Stimulated activated CD4-positive, alpha-beta T cell treated with anti-CD3 and anti-CD28 coated beads, TNF-alpha, amount 100 ng/mL, for 48 hours (primary cell): Measurements from ENCODE around the gene FBXL17.

Experiments
- DNase-seq, 3 donors: peaks; one replicate each; pipeline ENCODE4 v3.0.0-alpha.2; 2020; ENCODE audit warnings: low read depth in 3 of 3

Gene FBXL17

GRCh38 chr5:107951309-107951708 is 430.6 kb downstream of the FBXL17 start:
- DNase-seq = no peak

DNA sequence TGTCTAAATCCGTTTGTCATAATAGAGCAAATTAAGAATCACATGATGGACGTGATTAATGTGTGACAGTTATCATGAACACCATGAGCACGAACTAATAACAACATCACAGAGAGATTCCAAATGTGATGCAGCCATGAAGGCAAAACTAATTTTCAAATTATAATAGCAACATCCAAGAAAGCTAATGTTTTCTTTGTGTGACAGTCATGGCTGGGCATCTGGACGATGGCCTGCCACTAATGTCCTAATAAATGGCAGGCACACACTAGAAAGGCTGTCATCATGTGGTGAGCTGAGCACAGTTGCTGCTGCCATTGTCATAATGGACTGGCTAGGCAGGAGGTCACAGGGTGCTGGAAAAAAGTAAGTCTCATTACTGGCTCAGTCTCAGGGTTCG is 431.1 kb downstream of the FBXL17 start:
- DNase-seq = no peak

GRCh38 chr5:107949688-107950341 is 432.1 kb downstream of the FBXL17 start:
- no peak for DNase-seq

GRCh38 chr5:107948377-107948776 is 433.5 kb downstream of the FBXL17 start:
- DNase-seq = no peak

DNA sequence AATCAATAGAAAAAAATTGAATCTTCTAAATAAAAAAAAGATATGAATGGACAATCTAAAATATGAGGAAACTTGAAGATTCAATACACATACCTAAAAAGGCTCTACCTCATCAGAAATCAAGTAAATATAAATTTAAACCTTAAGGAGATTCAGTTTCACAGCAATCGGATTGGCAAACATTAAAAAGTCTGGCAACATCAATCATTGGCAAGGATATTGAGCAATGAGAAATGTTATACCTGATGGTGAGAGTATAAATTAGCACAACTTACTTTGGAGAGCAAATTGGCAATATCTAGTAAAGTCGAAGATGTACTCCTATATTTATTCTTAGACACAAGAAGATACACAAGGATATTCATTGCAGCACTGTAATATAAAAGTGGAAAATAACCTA is 436.8 kb downstream of the FBXL17 start:
- no peak for DNase-seq

- no peak for DNase-seq
These were observed 438.0 kb downstream of the FBXL17 start for GRCh38 chr5:107943923-107944322.

DNA sequence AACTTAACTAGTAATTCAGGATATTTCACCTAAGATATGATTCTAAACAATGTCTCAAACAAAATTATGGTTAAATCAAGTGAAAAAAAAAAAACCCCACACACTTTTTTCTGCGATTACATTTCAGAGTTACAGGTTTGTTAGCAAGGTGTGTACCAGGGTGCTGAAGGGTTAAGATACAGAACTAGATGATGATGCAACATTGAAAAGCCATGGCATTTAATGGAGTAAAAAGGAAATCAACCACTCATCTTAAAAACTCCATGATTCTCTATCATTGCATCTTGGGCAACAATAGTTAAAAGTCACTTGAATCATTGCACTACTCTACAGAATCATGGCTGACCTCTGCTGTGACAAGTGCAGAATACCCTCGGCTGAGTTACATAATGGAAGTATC is 440.9 kb downstream of the FBXL17 start:
- DNase-seq = no peak

DNA sequence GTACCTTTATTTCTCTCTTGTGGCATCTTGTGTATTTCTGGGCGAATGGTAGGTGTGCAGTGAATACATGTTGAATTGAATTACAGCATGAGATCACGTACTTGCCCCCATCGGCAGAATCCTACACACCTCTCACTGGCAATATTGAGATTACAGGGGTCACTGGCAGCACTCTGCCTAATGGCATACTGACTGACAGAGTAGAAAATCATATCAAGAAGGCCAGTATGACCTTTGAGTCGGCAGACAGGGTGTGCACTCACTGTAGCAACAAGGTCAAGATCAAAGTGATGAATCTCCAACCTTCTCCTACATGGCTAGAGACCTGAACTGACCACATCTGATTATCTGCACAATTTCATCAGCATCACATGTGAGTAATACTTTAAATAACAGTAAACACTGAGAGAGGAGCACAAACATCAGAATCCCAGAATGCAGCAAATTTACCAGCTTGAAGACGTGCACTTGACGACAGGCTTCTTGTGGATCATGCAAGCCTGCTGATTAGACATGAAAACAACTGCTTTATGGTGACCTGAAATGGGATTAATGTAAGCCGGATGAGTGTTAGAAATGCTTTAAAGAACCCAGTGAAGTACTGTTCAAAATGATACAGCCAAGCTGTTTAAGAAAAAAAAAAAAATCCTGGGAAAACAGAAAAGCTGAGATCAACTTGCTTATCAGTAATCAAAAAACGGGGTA is 444.1 kb downstream of the FBXL17 start:
- no peak for DNase-seq

- no peak for DNase-seq
These were observed 444.7 kb downstream of the FBXL17 start for GRCh38 chr5:107937204-107937603.

DNA sequence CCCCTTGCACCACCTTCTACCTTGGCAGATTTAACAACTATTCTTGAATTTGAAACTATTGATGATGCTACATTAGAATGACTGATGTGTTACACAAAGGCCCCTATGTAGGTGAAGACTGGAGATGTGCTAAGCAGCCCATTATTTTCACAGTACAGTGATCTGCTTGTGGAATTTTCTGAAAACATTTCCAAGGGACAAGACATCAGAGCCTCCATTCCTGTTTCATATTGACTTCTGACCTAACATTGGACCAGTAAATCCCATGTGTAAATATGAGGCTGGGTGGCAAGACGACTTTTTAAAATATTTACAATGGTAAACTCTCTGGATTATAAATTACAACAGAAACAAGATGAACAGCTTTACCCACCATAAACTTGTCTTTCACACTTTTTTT is 445.4 kb downstream of the FBXL17 start:
- DNase-seq = no peak

DNA sequence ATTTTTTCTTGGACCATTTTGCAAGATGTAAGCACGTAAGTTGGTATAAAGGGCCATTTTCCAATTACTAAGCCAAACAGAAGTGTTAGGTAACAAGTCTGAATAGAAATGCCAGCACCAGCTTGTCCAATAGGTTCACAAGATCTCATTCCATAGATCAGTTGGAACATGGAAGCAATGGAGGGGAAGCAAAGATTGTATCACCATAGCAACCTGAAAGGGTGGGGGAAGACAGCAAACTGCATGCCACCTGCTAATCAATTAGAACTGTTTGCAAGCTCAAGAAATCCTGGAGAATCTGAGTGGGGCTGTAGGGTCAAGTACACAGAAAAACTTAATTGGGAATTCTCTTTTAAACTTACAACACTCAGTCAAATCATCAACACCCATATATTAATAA is 446.3 kb downstream of the FBXL17 start:
- no peak for DNase-seq

- no peak for DNase-seq
These were observed 448.6 kb downstream of the FBXL17 start for GRCh38 chr5:107933326-107933725.

- DNase-seq = no peak
These were observed 451.0 kb downstream of the FBXL17 start for GRCh38 chr5:107930891-107931290.

- DNase-seq = no peak
These were observed 451.8 kb downstream of the FBXL17 start for GRCh38 chr5:107930092-107930491.

DNA sequence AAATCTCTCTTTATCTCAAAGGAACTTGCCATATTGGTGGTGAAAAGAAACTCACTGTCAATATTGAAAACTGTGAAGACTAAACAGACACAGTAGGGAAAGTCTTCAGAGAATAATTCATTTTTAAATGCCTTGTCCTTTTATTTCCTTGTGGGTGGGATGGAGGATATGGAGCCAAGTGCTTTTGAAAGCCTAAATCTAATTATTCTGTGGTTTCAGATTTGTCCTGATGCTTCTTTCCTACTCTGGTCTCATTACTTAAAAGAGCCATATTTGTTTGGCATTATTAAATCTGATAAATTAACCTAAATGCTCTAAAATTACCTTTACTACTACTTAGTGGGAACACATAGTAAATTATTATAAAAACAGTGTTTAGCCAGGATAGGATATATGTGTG is 452.8 kb downstream of the FBXL17 start:
- DNase-seq = no peak

DNA sequence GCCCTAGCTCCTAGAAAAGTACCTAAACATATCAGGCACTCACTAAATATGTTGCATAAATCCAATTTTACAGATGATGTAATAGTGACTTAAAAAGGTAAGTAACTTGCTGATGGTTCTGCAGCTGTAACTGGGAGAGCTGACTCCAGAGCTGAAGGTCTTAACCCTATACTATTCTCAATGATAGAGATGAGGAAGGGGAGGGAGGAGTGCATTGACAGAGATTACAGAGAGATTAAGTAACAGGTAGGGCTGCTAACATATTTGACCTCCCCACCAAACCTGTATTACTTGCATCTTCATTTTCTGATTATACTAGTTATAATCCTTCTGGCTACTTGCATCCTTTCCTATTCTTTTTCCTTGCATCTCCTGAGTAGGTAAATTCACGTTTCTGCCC is 455.8 kb downstream of the FBXL17 start:
- DNase-seq = no peak

DNA sequence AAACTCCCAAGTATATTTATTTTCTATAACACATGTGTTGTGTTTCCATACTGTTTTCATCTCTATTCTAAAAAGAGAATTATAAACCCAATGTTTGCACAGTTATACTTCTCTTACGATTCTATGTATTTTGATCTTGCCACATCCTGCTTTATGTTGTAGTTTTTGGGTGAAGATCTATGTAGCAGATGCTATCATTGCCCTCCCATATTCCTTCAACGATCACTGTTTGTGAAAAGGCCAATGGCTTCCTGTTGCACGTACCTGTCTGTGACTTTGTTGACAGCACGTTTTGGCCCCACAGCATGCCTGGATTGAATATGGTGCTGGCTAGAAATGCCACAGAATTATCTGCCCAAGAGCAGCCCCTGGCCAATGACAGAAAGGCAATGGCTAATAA is 456.7 kb downstream of the FBXL17 start:
- DNase-seq = no peak

DNA sequence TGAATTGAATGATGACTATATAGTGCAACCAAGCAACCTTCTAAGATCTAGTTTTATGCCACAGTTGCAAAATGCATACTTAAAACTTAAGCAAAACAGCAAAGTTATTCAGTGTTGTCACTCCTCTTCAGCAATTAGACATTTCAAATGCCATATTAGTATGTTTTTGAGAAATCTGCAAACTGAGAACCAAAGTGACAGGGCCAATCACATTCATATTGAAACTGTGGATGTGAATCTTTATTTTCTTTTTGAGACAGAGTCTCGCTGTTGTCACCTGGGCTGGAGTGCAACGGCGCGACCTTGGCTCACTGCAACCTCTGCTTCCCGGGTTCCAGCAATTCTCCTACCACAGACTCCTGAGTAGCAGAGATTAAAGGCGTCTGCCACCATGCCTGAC is 461.9 kb downstream of the FBXL17 start:
- DNase-seq = no peak

DNA sequence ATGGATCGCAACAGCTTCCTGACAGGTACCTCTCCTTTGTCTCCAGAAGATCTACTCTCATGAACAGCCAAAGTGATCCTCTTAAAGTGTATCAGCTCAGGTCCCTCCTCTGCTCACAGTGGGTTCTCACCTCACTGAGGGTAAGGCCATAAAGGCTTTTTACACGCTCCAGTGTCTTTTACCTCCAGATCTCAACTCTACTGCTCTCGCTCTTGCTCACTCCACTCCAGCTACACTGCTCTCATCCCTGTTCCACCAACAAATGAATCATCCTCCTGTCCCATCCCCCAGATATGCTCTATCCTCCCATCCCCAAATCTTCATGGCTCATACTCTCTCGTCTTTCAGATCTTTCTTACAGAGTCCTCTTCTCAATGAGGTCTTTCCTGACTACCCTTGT is 462.5 kb downstream of the FBXL17 start:
- DNase-seq = no peak

DNA sequence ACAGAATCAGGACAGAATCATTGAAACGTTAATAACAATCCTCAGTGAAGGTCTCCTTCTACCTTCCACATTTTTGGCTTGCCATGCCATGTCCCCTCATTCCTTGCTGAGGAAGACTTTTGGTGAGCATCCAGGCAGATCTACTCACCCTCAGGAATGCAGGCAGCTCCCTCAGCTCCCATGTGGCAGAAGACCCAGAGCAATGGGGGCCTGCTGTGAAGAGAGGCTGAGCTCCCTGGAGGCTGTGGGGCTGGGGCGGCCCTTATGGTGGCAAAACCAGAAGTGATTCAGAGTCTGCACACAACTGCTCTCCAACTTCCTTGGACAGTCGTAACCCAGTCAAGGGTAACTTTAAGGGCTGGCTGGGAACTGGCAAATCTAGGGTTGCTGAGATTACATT is 463.9 kb downstream of the FBXL17 start:
- no peak for DNase-seq

DNA sequence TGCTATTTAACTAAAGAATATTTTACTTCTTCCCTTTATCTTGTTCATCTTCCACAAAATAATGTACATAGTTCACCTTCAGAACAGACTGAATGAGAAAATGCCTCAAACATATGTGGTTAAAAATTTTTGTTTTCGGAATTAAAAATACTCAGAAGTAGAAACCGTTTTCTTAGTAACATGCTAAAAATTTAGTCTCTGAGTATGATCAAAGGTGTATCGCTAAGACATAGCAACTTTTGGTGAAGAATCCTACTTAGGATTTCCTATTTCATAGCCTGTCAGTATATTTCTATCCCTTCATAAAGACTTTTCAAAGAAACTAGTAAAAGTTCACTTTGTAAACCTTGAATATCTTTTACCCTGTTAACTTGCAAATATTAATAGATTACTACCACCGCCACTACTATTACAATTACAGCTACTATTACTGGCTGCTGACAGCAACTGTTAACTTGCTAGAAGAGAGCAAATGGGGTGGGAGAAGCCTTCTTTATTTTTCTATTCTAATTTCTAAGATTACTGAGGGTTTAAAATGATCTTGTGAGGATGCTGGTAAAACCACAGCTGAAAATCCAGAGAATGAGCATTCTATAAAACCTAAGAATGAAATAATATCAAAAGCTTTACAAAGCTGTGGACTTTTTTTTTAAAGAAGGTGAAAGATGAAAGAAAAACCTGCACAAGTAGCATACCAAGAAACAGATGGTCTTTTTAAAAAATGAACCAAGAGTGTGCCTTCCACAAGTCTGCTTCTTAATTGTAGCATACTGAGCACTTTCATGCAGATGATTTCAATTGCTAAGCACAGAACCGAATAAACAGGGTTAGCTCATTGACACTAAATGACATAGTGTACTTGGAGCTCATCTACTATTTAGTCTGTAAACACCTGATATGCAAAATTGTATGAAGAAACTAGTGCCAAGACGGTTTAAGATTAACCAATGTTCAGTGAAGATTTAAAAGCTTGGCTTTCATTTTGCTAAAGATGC is 464.9 kb downstream of the FBXL17 start:
- DNase-seq = no peak

DNA sequence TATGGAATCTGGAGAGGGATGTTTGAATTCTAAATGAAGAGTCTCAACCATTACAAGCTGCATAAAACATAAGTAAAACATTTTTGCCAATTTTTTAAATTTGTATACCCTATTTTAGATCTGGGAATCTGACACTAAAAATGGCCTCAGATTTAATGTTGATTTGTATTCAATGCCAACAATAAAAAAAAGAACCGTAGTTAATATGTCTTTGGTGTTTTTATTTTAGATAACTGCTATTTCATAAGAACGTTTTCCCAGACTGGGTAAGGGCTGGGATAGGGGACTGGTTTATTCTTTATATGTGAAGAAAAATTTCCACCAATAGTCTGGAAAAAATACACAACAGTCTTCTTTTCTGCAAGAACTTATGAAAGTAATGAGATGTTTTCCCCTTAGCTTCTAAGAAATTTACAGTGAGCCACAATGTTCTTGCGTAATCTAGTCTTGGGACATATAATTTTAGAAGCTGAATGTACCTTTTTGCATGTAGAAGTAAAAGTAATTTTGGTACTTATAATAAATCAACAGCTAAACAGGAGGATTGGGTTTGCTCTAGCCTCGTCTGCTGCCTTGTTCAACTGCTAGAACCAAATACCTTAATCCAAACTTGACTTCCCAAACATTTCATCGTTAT is 466.6 kb downstream of the FBXL17 start:
- no peak for DNase-seq
